HCT116 (cell line): Measurements from ENCODE around the gene SIRT7. TPM values are rescaled to one million over a fixed set of nuclear protein-coding genes. Genes with fewer than 3 reads are reported as not detected.

ENCODE experiments used
- ATAC-seq: fragments of 200-7000 bp; cut with Tn5 transposase; 2 replicates; pipeline ENCODE4 v1.9.1; 2020; ENCODE audit warnings: mild to moderate bottlenecking, moderate library complexity
- BruUV-seq: library from RNA; stranded (reverse); fragments of 400-500 nt; replicated peaks from 2 replicates; lab custom pipeline; 2021; lab: Mats Ljungman, UMichigan
- CTCF ChIA-PET: fragments of 300-600 bp; sonication (Branson Sonifier 250); formaldehyde crosslinking; loops from one replicate; lab custom pipeline; 2021; ENCODE audit warnings: antibody characterized with exemption; lab: Charles Lee
- POLR2A ChIA-PET: fragments of 300-600, 350-600 bp; sonication (Branson Sonifier 250); formaldehyde crosslinking; loops from one replicate; lab custom pipeline; 2021; ENCODE audit warnings: antibody characterized with exemption; lab: Charles Lee
- RAD21 ChIA-PET, 2 experiments: fragments of 300-600 bp; sonication (Branson Sonifier 250); formaldehyde crosslinking; loops; one replicate each; lab custom pipeline; 2023; ENCODE audit warnings: low total read pairs in 2 of 2; ENCODE audit not compliant: uncharacterized antibody in 2 of 2, unreplicated experiment in 2 of 2, low non-redundant PET in 1 of 2; lab: Charles Lee
- DNase-seq: peaks from one replicate; pipeline ENCODE4 v3.0.0-alpha.2; 2010; ENCODE audit warnings: low read depth, low spot score
- H2AFZ ChIP-seq: fragments of 200-600 bp; shearing (Covaris generic), sonication (generic); 2 replicates; pipeline ENCODE4 v1.6.1; 2017; ENCODE audit warnings: low read depth, mixed run types, mixed read lengths, antibody characterized with exemption, low read length; ENCODE audit not compliant: poor library complexity, severe bottlenecking
- H3K27ac ChIP-seq: 2 replicates; pipeline ENCODE4 v1.5.1; 2012; ENCODE audit warnings: low read depth, low read length
- H3K27me3 ChIP-seq: fragments of 200-600 bp; sonication (generic); 2 replicates; pipeline ENCODE4 v1.6.1; 2016; ENCODE audit warnings: mixed run types, low read length, mixed read lengths; ENCODE audit not compliant: insufficient read depth
- H3K36me3 ChIP-seq, 2 experiments: fragments of 200-500 bp in 1 of 2; fragments of 200-600 bp in 1 of 2; sonication (Bioruptor generic) in 1 of 2; sonication (generic) in 1 of 2; 2 replicates each; pipeline versions ENCODE4 v1.5.1 to v1.6.1; 2014 to 2016; ENCODE audit warnings: low read length in 2 of 2, inconsistent platforms in 1 of 2, mixed read lengths in 1 of 2, mixed run types in 1 of 2; ENCODE audit not compliant: insufficient read depth in 2 of 2, control insufficient read depth in 1 of 2
- H3K4me1 ChIP-seq, 2 experiments: fragments of 200-600 bp in 1 of 2; sonication (generic) in 1 of 2; 2 replicates each; pipeline versions ENCODE4 v1.5.1 to v1.6.1; 2012 to 2017; ENCODE audit warnings: low read length in 2 of 2, inconsistent platforms in 1 of 2, mild to moderate bottlenecking in 1 of 2, mixed read lengths in 1 of 2, mixed run types in 1 of 2, moderate library complexity in 1 of 2; ENCODE audit not compliant: insufficient read depth in 2 of 2, control insufficient read depth in 1 of 2
- H3K4me2 ChIP-seq: fragments of 200-600 bp; sonication (generic); 2 replicates; pipeline ENCODE4 v1.6.1; 2017; ENCODE audit warnings: mixed run types, low read length, mixed read lengths
- H3K4me3 ChIP-seq, 2 experiments: fragments of 200-600 bp in 1 of 2; sonication (generic) in 1 of 2; replicated peaks in 1 of 2; 2 replicates each; pipeline ENCODE4 v1.5.1; 2011 to 2016; ENCODE audit warnings: low read length in 2 of 2, control low read depth in 1 of 2, low read depth in 1 of 2, mild to moderate bottlenecking in 1 of 2, mixed read lengths in 1 of 2, mixed run types in 1 of 2
- H3K79me2 ChIP-seq: fragments of 200-600 bp; sonication (generic); 2 replicates; pipeline ENCODE4 v1.6.1; 2017; ENCODE audit warnings: mild to moderate bottlenecking, mixed run types, low read length, moderate library complexity, mixed read lengths; ENCODE audit not compliant: insufficient read depth
- H3K9ac ChIP-seq: fragments of 200-600 bp; sonication (generic); 2 replicates; pipeline ENCODE4 v1.6.1; 2016; ENCODE audit warnings: low read length, mixed read lengths
- H3K9me2 ChIP-seq: fragments of 200-600 bp; sonication (generic), shearing (Covaris generic); 2 replicates; pipeline ENCODE4 v1.6.1; 2017; ENCODE audit warnings: mixed run types, mild to moderate bottlenecking, moderate library complexity; ENCODE audit not compliant: insufficient read depth
- H3K9me3 ChIP-seq, 2 experiments: fragments of 200-500 bp in 1 of 2; fragments of 200-600 bp in 1 of 2; sonication (Bioruptor generic) in 1 of 2; sonication (generic) in 1 of 2; 2 replicates each; pipeline ENCODE4 v1.6.1; 2014 to 2017; ENCODE audit warnings: low read length in 2 of 2, mixed read lengths in 2 of 2, inconsistent platforms in 1 of 2, low read depth in 1 of 2, mild to moderate bottlenecking in 1 of 2, mixed run types in 1 of 2, moderate library complexity in 1 of 2; ENCODE audit not compliant: control insufficient read depth in 1 of 2, insufficient read depth in 1 of 2
- H4K20me1 ChIP-seq: fragments of 200-600 bp; sonication (generic), shearing (Covaris generic); 2 replicates; pipeline ENCODE4 v1.6.1; 2017; ENCODE audit warnings: mixed run types, mild to moderate bottlenecking, moderate library complexity; ENCODE audit not compliant: insufficient read depth
- CBX3 ChIP-seq: IDR thresholded peaks from 2 replicates; pipeline ENCODE4 v1.6.1; 2012; ENCODE audit warnings: low read depth
- CEBPB ChIP-seq: IDR thresholded peaks from 2 replicates; pipeline ENCODE4 v1.6.1; 2012; ENCODE audit warnings: low read depth
- ELF1 ChIP-seq: IDR thresholded peaks from 2 replicates; pipeline ENCODE4 v1.6.1; 2012; ENCODE audit warnings: low read depth, borderline replicate concordance
- EZH2 ChIP-seq: fragments of 200-600 bp; sonication (generic); IDR thresholded peaks from 2 replicates; pipeline ENCODE4 v1.6.1; 2017; ENCODE audit warnings: antibody characterized with exemption, mixed run types
- POLR2A ChIP-seq: IDR thresholded peaks from 2 replicates; pipeline ENCODE4 v1.7.0; 2011; ENCODE audit warnings: borderline replicate concordance; ENCODE audit not compliant: insufficient read depth, insufficient read length; ENCODE audit errors: extremely low read depth
- POLR2AphosphoS5 ChIP-seq: IDR thresholded peaks from 2 replicates; pipeline ENCODE4 v1.6.1; 2011; ENCODE audit warnings: mild to moderate bottlenecking, low read depth, low read length, moderate library complexity
- RAD21 ChIP-seq: IDR thresholded peaks from 2 replicates; pipeline ENCODE4 v1.6.1; 2012; ENCODE audit warnings: low read depth, mild to moderate bottlenecking
- SP1 ChIP-seq: IDR thresholded peaks from 2 replicates; pipeline ENCODE4 v1.6.1; 2012; ENCODE audit warnings: low read depth
- SRF ChIP-seq: IDR thresholded peaks from 2 replicates; pipeline ENCODE4 v1.6.1; 2012; ENCODE audit warnings: low read depth
- TCF7L2 ChIP-seq: IDR thresholded peaks from 2 replicates; pipeline ENCODE4 v1.7.0; 2011; ENCODE audit warnings: borderline replicate concordance, inconsistent platforms; ENCODE audit not compliant: insufficient read depth, insufficient read length; ENCODE audit errors: extremely low read depth
- YY1 ChIP-seq: IDR thresholded peaks from 2 replicates; pipeline ENCODE4 v1.6.1; 2011; ENCODE audit warnings: low read length, low read depth, moderate library complexity, mild to moderate bottlenecking; ENCODE audit not compliant: insufficient replicate concordance; ENCODE audit errors: extremely low read depth
- ZFX ChIP-seq: fragments of 450-650 bp; IDR thresholded peaks from 2 replicates; pipeline ENCODE4 v1.6.1; 2017
- intact Hi-C: fragments of 100-400 bp; cut with micrococcal nuclease; formaldehyde crosslinking; loops from 2 replicates; pipeline ENCODE4 v1.10.0; 2022
- total RNA-seq: library from RNA; stranded (reverse); gene quantifications from one replicate; pipeline ENCODE4 v1.2.1, GENCODE V29; 2021; ENCODE audit not compliant: unreplicated experiment
- TF ChIP-seq, protein P1 (sequence below): IDR thresholded peaks from 2 replicates; pipeline ENCODE4 v1.6.1; 2012
- TF ChIP-seq, protein P2 (sequence below): IDR thresholded peaks from 2 replicates; pipeline ENCODE4 v1.6.1; 2012; ENCODE audit warnings: low read depth
- TF ChIP-seq, protein P3 (sequence below): IDR thresholded peaks from 2 replicates; pipeline ENCODE4 v1.6.1; 2012

Gene SIRT7
- total RNA-seq, 1 experiment from 2014 or later = 62.6 TPM

DNA sequence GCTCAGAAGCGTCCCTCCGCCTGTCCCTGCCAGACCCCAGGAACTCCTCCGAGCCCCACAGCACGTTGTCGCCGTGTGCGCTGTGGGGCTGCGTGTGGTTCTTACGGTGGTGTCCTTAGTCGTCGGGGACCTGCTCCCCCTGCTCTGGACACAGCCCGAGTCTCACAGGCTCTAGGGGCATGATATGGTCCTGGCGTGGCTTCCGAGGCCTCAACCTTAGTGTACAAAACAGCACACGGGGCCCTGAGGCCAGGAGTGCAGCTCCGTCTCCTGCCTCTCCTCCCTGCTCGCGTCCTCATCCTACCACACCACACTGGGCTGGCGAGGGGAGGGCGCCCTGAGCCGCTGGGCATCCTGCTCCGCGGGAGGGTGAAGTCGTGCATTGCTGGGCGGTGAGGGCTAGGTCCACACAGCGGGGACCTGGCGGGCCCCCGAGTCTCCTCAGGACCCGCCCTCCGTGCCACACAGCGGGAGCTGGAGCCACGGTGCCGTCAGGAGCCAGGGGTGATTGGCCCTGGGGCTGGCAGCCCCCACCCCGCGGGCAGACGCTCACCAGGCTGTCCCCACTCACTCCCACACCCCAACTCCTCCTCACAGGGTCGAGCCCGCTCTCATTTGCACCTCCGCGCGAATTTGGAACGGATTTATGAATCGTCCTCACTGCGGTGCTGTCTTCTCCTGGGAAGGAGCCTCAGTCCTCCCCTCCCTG, 10.7 kb upstream of the SIRT7 start:
- TF ChIP-seq EZH2 (no peak), SRF (no peak), POLR2AphosphoS5 (no peak), RAD21 (no peak), ELF1 (no peak), TCF7L2 (no peak), YY1 (no peak), ZFX (no peak), CEBPB (no peak), CBX3 (no peak), POLR2A (no peak), SP1 (no peak)
- TF ChIP-seq, protein P1, sequence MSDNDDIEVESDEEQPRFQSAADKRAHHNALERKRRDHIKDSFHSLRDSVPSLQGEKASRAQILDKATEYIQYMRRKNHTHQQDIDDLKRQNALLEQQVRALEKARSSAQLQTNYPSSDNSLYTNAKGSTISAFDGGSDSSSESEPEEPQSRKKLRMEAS = no peak
- TF ChIP-seq, protein P2, sequence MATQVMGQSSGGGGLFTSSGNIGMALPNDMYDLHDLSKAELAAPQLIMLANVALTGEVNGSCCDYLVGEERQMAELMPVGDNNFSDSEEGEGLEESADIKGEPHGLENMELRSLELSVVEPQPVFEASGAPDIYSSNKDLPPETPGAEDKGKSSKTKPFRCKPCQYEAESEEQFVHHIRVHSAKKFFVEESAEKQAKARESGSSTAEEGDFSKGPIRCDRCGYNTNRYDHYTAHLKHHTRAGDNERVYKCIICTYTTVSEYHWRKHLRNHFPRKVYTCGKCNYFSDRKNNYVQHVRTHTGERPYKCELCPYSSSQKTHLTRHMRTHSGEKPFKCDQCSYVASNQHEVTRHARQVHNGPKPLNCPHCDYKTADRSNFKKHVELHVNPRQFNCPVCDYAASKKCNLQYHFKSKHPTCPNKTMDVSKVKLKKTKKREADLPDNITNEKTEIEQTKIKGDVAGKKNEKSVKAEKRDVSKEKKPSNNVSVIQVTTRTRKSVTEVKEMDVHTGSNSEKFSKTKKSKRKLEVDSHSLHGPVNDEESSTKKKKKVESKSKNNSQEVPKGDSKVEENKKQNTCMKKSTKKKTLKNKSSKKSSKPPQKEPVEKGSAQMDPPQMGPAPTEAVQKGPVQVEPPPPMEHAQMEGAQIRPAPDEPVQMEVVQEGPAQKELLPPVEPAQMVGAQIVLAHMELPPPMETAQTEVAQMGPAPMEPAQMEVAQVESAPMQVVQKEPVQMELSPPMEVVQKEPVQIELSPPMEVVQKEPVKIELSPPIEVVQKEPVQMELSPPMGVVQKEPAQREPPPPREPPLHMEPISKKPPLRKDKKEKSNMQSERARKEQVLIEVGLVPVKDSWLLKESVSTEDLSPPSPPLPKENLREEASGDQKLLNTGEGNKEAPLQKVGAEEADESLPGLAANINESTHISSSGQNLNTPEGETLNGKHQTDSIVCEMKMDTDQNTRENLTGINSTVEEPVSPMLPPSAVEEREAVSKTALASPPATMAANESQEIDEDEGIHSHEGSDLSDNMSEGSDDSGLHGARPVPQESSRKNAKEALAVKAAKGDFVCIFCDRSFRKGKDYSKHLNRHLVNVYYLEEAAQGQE = no peak
- TF ChIP-seq, protein P3, sequence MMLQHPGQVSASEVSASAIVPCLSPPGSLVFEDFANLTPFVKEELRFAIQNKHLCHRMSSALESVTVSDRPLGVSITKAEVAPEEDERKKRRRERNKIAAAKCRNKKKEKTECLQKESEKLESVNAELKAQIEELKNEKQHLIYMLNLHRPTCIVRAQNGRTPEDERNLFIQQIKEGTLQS = no peak
- peaks cover 36 to 76% of the 10 kb centered on the region in 2 experiments for H3K4me1 ChIP-seq
- ChIA-PET RAD21 (no interaction called here), POLR2A (interaction anchor here (1.1 to 4.6 kb wide), 4 partner anchors 8 to 216 kb away, joined by 3 to 18 read pairs (median 4); partner anchors contain the start of gene PYCR1), CTCF (interaction anchor here (1.0 to 1.5 kb wide), 5 partner anchors 11 to 94 kb away, joined by 3 to 7 read pairs (median 5); partner anchors contain the start of genes ARHGDIA, CENPX and LRRC45)
- peak overlapping the region; percentile 83 for H3K9ac ChIP-seq
- no peaks in the 10 kb centered on the region for H3K27me3 ChIP-seq
- H3K79me2 ChIP-seq = peaks cover 40% of the 10 kb centered on the region
- no peak overlapping the region for H2AFZ ChIP-seq
- BruUV-seq = no TSS peak
- peaks cover 0 to 11% of the 10 kb centered on the region in 2 experiments; a peak in 1 of 4 replicates for H3K36me3 ChIP-seq
- no peaks in the 10 kb centered on the region for H3K9me2 ChIP-seq
- H3K4me2 ChIP-seq = peak overlapping the region; percentile 95
- H3K4me3 ChIP-seq = peak overlapping the region; percentile 77 to 93
- DNase-seq = no peak
- intact Hi-C loops = loop anchor here (5.0 kb wide), 1 partner anchor 56 kb away; the partner anchor contains the start of gene ARHGDIA
- peak; percentile 7 for ATAC-seq
- H3K27ac ChIP-seq = peak overlapping the region; percentile 97
- H3K9me3 ChIP-seq = no peaks in the 10 kb centered on the region
- no peaks in the 10 kb centered on the region for H4K20me1 ChIP-seq
